GM19324 (cell line): ENCODE measurements around the gene RNASE13.
A peak's percentile ranks its signal among the peaks of the same experiment; 100 is the strongest.

Experiments
- ATAC-seq: cut with Tn5 transposase; IDR thresholded peaks from one replicate; pipeline ENCODE4 v1.9.1; 2021; ENCODE audit warnings: mild to moderate bottlenecking, moderate library complexity; ENCODE audit not compliant: unreplicated experiment, low FRiP score

Gene RNASE13, protein sequence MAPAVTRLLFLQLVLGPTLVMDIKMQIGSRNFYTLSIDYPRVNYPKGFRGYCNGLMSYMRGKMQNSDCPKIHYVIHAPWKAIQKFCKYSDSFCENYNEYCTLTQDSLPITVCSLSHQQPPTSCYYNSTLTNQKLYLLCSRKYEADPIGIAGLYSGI

DNA sequence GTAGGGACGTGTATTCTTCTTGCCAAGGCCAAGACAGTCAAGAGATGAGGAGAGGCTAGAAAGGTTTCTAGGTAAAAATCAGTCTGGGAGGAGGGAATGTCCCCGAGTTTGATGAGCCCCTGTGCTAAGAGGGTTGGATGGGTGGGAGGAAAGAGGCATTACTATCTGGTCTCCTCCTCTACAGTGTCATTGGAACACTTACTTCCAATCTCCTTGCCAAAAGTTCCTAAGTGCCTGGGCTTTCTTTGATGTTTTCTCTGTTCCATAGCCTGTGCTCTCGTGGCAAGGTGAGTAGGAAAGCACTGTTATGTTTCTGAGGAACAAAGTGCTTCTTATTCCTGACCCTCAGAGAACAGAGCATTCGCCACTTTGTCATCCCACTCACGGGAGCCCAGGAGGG, at the start of gene RNASE13:
RNASE13 (minus strand) TSS at position 101 of the 400 bp plus-strand sequence. CDS start 519 bp downstream, outside the sequence.
- ATAC-seq: no peak

DNA sequence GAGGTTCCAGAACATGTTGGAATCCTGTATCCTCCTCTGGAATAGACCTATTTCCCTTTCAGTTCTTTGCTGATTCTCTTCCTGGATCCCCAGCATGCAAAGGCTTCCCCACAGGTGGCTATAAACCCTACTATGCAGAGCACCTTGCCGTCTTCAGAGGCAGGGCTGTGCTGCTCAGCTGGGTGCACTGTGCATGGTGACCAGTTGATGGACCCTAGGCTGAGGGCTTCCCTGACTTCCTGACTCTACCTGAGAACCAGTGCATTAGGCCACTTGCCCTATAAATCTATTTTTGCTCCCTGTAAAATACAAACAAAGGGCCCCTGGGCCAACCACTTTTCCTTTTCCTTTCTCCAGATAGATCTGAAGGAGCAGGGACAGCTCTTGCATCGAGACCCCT, 49.8 kb upstream of the RNASE13 start:
- ATAC-seq: no peak

DNA sequence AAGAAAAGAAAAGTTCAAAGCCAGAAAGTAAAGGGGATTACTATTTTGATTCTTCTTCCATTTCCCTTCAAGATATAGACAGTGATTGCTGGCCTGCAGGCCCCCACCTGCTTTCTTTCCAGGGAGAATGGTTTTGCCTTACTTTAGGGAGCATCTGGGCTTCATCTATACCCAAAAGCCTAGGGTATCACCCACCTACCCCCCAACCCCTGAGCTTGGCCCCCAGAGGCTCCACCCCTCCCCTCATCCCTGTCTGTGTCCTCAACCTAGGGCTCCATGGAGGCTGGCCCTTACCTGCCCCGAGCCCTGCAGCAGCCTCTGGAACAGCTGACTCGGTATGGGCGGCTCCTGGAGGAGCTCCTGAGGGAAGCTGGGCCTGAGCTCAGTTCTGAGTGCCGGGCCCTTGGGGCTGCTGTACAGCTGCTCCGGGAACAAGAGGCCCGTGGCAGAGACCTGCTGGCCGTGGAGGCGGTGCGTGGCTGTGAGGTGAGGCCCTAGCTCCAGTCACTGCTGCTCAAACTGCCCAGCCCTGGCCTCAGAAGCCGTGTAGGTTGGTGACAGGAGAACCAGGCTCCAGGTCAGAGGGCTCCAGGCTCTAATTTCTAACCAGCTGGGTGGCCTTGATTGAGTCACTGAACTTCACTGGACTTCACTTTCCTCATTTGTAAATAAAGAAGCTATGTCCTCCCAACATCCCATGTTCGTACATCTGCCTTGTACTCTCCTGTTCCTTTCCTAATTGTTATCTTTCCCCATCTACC, 49.1 kb upstream of the RNASE13 start:
- no peak for ATAC-seq

DNA sequence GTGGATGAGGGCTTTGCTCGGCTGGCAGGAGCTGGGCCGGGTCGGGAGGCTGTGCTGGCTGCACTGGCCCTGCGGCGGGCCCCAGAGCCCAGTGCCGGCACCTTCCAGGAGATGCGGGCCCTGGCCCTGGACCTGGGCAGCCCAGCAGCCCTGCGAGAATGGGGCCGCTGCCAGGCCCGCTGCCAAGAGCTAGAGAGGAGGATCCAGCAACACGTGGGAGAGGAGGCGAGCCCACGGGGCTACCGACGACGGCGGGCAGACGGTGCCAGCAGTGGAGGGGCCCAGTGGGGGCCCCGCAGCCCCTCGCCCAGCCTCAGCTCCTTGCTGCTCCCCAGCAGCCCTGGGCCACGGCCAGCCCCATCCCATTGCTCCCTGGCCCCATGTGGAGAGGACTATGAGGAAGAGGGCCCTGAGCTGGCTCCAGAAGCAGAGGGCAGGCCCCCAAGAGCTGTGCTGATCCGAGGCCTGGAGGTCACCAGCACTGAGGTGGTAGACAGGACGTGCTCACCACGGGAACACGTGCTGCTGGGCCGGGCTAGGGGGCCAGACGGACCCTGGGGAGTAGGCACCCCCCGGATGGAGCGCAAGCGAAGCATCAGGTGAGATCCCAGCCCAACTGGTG, 47.0 kb upstream of the RNASE13 start:
- ATAC-seq: no peak

DNA sequence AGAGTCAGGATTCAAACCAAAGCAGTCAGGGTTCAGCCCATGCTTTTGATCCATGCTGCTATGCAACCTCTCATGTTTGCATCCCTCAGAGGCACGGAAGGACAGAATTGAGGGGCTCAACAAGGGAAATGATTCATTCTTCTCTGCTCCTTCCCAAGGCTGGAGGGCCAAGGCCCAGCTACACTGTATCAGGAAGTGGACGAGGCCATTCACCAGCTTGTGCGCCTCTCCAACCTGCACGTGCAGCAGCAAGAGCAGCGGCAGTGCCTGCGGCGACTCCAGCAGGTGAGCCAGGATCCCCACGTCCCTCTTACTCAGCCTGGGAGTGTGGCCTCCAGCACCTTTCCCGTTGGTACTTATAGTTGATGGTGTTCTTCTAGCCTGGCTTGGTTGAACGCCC, 44.1 kb upstream of the RNASE13 start:
- ATAC-seq: no peak

DNA sequence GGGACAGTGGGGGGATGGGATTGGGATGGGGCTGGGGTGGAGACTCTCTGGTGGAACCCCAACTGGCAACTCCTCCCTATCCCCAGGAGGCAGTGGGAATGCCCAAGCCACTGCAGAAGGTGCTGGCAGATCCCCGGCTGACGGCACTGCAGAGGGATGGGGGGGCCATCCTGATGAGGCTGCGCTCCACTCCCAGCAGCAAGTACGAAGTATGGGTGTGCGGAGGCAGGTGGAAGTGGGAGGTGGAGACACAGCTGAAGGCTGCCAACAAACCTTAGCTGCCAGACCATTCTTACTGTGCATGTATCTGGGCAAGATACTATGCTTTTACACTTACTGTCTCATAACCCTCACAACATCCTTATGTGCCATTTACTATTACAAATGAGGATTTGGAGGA, 43.7 kb upstream of the RNASE13 start:
- ATAC-seq: no peak

DNA sequence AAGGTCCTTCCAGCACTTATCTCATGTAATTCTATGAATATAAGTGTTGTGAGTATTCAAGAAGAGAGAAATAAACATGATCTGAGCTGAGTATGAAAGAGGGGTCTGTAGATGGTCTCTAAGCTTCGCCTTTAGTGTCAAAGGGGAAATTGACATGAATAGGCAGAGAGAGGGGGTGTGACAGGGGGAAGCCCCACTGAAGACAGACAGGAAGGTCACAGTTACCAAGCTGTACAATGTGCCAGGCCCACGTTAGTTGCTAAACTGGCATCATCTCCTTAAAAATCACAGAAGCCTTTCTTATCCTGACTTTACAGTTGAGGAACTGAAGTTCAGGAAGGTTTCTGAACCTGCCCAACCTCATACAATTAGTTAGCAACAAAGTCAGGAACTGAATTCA, 43.1 kb upstream of the RNASE13 start:
- no peak for ATAC-seq

DNA sequence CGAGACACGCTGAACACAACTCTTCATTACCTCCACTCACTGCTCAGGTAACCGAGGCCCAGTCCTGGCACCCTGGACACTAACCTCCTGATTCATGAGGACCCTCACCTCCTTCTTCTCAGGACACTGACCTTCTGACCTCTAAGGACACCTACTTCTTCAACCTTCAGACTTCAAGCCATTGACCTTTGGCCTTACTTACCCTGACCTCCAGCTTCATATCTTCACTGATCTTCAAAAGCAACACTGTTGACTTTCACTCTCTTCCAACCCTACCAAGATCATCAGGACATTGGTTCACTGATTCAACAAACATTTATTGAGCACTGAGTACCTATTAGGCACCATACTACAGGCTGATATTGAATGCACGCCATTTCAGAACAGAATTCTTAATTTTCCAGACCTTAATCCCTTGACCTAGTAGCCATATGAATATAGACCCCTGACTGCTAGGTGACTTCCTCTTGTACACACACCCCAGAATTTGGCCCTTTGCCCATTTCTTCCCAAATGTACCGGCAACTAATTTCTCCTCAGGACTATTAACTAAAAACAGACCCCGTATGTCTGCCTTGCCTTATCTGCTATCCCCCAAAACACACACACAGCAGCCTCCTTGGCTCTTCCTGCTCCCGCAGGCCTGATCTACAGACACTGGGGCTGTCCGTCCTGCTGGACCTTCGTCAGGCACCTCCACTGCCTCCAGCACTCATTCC, 41.3 kb upstream of the RNASE13 start:
- no peak for ATAC-seq

DNA sequence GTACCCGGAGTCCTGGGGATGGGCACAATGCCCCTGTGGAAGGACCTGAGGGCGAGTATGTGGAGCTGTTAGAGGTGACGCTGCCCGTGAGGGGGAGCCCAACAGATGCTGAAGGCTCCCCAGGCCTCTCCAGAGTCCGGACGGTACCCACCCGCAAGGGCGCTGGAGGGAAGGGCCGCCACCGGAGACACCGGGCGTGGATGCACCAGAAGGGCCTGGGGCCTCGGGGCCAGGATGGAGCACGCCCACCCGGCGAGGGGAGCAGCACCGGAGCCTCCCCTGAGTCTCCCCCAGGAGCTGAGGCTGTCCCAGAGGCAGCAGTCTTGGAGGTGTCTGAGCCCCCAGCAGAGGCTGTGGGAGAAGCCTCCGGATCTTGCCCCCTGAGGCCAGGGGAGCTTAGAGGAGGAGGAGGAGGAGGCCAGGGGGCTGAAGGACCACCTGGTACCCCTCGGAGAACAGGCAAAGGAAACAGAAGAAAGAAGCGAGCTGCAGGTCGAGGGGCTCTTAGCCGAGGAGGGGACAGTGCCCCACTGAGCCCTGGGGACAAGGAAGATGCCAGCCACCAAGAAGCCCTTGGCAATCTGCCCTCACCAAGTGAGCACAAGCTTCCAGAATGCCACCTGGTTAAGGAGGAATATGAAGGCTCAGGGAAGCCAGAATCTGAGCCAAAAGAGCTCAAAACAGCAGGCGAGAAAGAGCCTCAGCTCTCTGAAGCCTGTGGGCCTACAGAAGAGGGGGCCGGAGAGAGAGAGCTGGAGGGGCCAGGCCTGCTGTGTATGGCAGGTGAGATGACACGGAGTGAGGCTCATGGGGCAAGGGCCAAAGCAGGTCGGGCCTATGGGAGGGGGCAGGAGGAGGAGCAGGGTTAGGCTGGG, 40.0 kb upstream of the RNASE13 start:
- ATAC-seq: no peak

DNA sequence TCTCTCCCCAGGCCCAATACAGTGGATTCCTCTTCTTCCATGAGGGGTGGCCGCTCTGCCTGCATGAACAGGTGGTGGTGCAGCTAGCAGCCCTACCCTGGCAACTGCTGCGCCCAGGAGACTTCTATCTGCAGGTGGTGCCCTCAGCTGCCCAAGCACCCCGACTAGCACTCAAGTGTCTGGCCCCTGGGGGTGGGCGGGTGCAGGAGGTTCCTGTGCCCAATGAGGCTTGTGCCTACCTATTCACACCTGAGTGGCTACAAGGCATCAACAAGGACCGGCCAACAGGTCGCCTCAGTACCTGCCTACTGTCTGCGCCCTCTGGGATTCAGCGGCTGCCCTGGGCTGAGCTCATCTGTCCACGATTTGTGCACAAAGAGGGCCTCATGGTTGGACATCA, 39.3 kb upstream of the RNASE13 start:
- ATAC-seq: no peak

DNA sequence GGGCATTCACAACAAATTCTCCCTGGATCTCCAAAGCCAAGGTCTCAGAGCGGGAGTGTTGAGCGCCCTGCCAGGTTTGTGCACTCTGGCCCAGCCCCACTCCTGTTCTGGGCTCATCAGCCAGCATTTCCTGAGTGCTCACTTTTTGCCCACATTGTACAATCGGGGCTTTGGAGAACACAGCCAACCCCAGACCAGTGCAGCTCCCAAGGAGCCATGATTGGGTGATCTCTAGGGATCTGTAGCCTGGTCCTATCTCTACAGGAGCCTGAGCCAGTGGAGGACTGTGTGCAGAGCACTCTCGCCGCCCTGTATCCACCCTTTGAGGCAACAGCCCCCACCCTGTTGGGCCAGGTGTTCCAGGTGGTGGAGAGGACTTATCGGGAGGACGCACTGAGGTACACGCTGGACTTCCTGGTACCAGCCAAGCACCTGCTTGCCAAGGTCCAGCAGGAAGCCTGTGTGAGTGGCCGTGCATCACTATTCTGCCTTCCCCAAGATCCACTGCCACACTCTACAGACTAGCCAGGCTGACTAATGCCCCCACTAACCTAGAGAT, 38.3 kb upstream of the RNASE13 start:
- no peak for ATAC-seq

DNA sequence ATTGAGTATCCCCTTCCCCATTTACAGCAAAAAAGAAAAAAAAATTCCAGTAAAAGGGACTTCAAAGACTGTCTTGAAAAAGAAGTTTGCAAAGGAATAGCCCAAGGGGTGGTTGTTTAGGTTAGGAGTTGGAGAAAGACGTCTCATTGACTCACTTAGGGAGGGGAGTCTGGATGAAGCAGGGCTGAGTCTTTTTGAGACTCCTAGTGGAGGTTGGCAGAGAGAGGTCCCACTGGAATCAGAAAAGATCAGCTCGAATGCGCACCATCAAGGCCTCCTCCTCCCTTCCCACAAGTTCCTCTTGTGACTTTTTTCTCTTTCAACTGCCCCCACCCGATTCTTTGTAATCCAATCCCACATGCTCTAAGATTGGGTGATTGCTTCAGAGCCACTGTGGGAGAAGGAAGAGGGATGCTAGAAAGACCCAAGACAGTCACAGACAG, 37.4 kb upstream of the RNASE13 start:
- ATAC-seq: no peak

DNA sequence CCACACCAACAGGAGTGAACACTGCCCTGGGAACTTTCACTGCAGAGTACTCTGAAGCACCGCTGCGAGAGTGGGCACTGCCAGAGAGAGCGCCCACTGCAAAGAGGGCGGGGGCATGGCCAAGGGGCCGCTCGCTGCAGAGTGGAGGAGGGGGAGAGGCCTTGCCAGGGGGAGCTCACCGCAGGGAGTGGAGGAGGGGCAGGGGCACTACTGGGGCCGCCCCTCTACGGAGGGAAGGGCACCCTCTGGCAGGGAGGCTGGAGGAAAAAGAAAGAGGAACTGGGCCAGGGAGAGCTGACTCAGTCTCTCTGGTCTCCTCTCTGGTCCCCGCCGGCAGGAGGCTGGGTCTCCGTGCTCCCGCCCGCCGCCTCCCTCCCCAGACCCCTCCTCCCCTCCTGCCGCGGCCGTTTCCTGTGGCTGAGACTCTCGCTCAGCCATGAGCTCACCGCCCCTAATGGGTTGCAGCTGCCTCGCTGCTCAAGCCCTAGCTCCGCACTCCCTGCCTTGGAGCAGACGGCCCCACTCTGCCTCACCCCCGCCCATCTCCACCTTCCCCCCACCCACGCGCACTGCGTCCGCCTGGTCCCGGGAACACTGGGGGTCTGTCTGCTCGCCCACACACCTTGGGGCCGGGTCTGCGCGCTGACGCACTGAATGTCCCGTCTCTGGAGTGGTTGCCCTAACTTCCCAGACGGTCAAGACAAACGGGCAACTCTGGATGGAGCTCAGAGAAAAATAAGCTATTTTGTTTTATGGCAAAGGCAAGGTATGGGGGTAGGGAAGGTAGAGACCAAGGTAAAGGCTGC, 36.8 kb upstream of the RNASE13 start:
- peak; percentile 72 for ATAC-seq

DNA sequence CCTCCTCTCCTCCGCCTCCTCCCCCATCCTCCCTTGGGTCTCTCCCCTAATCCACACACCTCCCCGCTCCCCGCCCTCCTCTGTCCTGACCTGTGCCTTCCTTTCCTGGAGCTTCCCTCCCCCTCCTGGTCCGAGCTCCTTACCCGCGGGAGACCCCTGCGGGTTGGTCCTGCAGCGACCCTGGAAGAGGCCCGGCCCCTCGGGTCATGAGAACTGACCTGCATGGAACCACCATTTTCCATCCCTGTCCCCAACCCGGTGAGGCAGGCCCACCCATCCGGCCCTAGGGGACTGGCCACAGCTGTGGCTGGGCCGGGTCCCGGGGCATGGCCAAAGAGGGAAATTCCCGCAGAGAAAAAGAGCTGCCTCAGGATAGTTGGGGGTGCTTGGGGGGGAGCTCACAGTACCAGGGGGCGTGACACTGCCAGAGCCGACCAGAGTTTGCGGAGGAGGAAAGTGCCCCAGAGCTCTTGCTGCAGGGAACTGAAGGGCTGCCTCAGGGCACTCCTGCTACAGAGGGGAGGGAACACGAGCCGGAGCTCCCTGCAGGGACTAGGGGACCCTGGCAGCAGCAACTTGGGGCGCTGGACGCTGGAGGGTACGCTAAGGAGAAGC, 36.1 kb upstream of the RNASE13 start:
- no peak for ATAC-seq

DNA sequence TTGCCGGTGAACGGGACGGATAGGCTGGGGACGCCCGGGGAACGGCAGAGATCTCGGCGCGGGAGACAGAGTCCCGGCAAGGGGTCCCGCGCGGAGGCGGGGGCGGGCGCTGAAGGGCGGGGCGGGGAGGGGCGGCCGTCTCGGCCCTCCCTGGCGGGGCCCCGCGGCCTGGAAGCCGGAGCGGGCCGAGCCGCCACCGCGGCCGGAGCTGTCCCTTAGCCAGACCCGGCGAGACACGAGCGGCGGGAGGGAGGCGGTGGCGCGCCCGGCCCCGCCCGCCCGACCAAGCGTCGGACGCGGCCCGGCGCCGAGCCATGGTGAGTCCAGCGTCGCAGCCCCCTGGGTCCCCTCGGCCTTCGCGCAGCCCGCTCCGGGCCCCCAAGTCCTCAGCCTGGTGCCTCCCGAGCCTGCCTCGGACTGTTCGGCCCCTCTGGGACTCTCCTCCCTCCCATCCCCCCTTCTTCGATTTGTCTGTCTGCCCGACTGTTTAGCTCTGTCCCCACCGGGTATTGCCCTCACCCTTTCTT, 35.5 kb upstream of the RNASE13 start, which contains the start of gene ARHGEF40:
ARHGEF40 (plus strand) TSS at position 222 of the 527 bp plus-strand sequence; CDS start at position 315, 93 bp downstream.
- peak; percentile 33 for ATAC-seq

DNA sequence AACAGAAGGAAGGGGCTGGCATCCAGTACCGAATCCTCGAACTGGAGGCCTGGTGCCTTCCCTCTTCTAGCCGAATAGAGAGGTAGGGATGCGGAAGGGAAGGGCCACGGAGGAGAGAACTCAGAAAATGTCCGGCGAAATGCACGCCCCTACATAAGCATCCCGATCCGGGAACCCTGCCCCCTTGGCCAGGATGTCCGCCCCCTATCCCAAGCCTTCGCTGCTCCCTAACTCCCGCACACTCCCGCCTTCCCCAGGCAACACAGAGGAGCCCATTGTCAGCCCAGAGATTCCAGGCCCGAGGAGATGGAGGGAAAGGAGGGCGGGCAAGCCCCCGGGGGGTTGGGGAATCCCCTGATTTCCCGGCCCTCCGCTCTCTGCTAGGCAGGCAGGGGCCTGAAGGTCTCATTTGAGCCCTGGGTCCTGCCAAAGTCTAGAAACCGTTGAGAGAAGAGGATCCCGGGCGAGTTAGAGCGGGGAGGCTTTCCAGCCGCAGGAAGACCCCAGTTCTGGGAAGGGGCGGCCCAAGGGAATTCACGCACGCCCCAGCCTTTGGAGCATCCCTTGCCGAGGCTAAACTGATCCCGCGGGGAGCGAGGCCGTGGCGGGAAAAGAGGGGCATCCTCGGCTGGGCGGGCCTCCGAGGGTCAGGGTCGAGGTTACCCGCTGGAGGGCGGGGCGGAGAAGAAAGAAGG, 34.9 kb upstream of the RNASE13 start:
- no peak for ATAC-seq

DNA sequence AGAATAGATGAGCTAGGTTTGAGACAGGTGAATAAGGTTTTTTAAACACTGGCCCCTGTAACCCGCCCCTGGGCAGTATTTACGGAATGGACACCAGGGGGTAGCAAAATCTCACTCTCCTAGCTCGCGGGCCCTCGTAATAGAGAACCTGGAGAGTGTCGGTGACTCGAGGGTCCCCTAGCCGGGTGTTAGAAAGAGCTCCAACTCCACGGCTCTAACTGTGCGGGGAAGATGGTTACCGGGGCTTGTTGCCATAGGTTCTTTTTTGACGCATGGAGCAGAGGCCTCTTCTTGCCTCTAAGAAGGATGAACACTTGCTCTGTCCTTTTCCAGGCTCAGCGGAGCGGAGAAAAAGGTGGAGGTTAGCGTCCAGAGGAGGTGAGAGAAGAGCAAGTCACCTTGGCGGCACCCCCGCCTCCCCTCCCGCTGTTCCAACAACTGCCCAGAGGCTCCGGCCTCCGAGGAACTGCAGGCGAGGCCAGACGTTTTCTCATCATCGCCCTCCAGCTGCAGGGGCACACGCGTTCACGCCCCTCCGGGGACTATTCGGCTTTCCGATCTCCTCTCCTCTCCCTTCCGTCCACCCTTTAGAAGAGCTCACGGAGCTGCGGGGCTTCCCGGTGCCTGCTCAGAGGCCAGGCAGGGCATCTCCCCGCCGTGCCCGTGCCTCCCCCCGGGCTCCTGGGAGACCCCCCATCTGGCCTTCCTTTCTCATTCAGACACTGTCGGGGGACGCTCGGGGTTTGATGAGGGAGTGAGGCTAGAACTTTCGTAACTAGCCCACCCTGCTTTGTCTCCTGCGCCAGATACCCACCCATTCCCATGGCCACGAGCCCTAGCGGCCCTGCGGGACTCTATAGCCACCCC, 34.1 kb upstream of the RNASE13 start:
- ATAC-seq: no peak
